GM18873 (cell line): Measurements from ENCODE around the gene TFEC.
"Not testable (repeated sequence)": the region's sequence is repeated elsewhere in the genome, so short reads cannot be mapped to it uniquely, and the experiment has no call there.

Source experiments
- ATAC-seq: cut with Tn5 transposase; IDR thresholded peaks from one replicate; pipeline ENCODE4 v1.9.1; 2021; ENCODE audit warnings: mild to moderate bottlenecking, moderate library complexity, moderate number of reproducible peaks; ENCODE audit not compliant: unreplicated experiment, low FRiP score

TFEC gene, protein sequence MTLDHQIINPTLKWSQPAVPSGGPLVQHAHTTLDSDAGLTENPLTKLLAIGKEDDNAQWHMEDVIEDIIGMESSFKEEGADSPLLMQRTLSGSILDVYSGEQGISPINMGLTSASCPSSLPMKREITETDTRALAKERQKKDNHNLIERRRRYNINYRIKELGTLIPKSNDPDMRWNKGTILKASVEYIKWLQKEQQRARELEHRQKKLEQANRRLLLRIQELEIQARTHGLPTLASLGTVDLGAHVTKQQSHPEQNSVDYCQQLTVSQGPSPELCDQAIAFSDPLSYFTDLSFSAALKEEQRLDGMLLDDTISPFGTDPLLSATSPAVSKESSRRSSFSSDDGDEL

DNA sequence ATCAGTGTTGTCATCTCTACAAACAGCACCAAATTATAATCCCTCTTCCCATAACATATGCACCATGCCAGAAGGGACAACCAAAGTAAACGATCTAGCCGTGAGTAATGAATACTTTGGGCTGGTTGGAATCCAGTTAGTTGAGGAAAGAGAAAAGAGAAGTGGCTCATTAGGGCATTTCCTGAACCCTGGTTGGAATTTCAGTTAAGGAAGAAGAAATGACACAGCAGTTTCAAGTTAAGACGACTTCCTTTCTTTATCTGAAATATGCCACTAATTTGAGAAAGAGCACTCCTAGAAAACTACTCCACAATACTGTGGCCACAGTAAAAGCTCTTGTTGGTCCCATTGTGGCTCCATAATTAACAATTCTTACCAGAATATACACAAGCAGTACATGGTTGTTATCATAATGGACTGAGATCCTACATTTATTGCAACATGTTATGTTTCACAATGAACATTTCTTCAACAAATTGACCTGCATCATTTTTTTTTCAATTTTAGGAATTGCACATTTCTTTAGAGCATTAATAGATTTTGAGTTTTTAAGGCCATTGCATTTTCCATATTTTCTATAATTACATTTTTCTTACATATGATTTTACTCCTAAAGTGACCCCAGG lies at the start of gene TFEC:
Gene TFEC, minus strand, starts transcription at position 113 of the 626 bp plus-strand sequence. CDS start 46,322 bp downstream, outside the sequence.
- ATAC-seq = no peak

DNA sequence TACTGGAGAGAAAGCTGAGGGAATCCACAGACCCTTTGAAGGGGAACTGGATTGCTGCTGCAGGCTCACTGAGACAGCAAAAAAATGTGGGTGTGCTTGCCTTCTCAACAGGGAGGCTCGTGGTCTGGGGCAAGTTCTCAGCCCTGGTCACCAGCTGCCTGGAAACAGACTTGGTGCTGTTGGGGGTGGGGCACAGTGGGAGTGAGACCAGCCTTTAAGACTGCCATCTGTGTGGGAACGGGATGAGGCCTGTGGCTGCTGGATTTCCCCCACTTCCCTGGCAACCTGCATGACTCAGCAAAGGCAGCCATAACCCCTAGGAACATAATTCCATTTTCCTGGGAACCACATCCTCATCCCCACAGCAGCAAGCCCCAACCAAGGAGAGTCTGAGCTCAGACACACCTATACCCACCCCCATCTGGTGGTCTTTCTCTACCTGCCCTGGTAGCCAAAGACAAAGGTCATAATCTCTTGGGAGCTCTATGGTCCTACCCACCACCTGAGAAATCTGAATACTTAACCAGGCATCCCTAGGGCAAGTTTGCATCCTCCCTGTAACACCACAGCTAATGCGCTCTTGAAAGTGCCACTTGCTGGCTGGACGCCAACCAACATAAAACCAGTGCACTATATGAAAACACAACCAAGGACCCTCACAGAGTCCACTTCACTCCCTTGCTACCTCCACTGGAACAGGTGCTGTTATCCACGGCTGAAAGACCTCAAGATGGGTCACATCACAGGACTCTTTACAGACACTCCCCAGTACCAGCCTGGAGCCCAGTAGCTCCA lies 45.0 kb upstream of the TFEC start:
- no peak for ATAC-seq

DNA sequence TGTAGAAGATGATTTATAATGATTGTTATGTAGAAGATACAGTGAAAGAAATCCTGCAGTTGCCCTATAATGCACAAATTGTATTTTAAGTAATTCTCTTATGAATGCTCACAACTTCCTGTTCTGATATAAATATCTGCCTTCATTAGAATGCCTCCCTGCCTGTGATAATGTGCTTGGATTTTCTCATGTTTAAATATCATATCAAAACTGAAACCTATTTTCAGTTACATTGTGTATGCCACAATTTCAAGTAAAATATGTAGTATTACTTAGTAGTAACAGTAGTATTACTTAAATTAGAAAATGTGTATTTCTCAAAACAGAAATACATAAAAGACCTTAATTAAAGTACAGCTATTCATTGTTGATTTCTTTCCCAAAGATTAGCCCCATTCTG lies 41.1 kb upstream of the TFEC start:
- ATAC-seq = no peak

DNA sequence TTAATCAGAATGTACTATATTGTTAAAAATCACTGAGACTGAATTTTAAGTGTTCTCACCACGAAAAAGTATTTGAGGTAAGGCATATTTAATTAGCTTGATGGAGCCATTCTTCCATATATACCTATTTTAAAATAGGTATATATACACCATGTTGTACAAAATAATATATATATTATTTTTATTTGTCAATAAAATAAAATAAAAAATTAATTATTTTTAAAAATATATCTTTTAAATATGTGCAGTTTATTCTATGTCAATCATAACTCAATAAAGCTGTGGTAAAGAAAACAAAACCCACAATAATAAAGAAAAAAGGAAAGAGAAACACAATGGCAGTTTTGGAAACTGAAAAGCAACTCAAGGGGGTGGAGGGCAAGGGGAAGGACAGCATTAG lies 33.6 kb upstream of the TFEC start:
- no peak for ATAC-seq

DNA sequence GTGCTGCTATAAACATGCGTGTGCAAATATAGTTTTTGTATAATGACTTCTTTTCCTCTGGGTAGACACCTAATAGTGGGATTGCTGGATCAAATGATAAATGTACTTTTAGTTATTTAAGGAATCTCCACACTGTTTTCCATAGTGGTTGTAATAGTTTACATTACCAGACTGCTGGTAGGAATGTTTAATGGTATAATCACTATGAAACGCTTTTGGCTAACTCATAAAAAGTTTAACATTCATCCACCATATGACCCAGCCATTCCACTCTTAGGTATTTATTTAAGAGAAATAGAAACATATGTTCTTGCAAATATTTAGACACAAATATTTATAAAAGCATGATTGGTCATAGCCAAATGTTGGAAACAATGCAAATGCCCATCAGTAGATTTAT lies 32.1 kb upstream of the TFEC start:
- ATAC-seq = no peak

DNA sequence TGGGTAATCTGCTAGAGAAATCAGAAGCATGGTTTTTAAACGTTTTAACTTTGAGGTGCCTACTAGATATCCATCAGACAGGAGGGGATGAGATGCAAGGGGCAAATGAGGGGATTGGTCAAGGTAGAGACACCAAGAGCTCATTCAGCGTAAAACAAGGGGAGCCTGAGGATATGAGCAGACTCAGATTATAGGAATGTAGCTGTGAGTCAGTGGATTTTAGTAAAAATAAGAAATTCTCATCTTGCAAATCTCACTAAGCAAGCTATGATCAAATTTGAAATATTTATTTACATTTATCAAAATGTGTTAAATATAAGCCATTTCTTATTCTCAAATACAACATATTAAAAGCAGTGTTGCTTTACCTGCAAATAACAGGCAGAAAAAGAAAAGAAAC lies 21.4 kb upstream of the TFEC start:
- ATAC-seq = no peak

DNA sequence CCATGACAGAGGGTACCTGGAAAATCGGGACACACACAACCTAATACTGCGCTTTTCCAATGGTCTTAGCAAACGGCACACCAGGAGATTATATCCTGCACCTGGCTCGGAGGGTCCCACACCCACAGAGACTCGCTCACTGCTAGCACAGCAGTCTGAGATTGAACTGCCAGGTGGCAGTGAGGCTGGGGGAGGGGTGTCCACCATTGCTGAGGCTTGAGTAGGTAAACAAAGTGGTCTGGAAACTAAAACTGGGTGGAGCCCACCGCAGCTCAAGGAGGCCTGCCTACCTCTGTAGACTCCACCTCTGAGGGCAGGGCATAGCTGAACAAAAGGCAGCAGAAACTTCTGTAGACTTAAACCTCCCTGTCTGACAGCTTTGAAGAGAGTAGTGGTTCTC lies 16.7 kb upstream of the TFEC start:
- ATAC-seq = not testable (repeated sequence)

DNA sequence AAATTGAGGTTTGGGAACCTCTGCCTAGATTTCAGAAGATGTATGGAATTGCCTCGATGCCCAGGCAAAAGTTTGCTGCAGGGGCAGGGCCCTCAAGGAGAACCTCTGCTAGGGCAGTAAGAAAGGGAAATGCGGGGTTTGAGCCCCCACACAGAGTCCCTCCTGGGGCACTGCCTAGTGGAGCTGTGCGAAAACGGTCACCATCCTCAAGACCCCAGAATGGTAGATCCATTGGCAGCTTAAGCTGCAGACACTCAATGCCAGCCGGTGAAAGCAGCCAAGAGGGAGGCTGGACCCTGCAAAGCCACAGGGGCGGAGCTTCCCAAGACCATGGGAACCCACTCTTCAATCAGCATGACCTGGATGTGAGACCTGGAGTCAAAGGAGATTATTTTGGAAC lies 15.0 kb upstream of the TFEC start:
- ATAC-seq = no peak

DNA sequence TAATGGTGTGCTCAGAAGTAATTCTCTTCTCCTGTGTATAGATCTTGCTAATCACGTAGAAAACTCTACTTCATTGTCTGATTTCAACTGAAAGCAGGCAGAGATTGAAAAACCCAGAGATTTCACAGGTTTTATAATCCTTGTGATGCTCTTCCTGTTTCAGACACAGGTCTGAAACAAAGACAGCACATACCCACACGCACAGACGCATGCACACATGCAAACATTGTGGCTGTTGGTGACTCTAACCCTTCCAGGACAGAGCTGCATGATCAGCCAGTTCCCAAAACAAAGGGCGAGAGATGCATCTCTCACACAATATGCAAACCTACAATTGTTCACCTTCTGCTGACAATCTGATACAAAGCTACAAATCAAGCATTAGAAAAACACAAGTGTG lies 11.1 kb upstream of the TFEC start:
- ATAC-seq = peak; percentile 89

DNA sequence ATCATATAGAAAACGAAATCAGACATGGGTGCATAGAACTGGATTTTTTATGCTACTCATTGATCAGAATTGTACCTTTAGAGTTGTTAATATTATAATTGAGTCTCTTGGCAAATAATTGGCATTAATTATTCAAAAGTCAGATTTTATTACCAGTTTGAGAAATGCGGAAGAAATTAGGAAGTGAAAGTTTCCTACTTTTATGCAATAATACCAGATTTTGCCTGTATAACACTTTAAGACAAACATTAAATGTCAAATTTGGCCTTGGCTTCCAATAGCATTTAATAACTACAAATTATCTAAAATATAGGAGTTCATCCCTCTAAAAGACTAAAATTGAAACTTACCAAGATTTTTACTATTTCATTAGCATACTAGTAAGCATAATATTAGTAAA lies 6.8 kb upstream of the TFEC start:
- no peak for ATAC-seq

DNA sequence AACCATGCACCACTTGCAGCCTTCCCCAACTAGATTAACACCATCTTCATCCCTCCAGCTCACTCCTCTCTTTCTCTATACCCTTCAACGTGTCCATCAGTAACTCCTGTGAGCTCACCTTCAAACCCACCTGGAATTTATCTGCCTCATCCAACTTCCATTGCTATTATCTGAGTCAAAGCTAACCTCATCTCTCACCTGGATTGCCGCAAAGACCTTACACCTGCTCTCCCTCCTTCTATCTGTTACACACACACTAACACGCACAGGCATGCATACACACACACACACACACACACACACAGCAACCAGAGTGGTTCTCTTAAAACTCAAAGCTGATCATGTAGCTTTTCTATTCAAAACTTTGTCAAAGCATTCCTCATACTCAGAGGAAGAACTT lies 3.8 kb upstream of the TFEC start:
- ATAC-seq = no peak

DNA sequence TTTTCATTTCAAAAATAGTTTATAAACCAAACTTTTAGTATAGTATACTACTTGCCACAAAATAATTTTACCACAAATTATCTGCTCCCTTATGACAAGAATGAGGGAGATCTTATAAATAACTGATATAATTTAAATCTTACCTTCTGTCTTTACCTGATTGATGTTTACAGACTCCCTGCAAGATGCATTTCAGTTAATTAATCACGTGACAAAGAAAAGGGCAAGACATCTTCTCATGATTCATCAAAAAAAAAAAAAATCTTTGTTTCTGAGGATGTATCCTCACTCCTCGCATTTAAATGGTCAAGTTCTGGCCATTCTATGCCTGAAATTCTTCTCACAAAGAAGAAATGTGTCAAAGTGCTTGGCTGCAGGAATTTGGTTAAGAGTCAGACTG lies 2.3 kb upstream of the TFEC start:
- ATAC-seq = no peak

DNA sequence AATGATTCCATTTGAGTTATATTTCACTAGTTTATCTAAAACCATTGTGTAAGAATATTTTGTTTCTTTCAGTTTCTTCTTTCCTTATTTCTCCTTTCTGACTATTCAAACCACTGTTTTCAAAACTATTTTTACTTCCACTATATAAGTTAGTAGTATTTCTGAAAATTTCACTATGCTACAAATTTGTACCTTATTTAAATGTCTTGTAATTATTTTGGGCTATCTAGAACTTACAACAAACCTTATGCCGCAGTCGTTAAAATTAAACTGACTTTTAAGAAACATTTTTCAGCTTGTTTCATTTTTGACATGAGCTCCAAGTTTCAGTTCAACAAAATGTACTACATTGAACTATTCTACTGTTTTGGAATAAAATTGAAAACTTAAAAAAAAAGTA lies 1.8 kb downstream of the TFEC start:
- ATAC-seq = peak; percentile 63

DNA sequence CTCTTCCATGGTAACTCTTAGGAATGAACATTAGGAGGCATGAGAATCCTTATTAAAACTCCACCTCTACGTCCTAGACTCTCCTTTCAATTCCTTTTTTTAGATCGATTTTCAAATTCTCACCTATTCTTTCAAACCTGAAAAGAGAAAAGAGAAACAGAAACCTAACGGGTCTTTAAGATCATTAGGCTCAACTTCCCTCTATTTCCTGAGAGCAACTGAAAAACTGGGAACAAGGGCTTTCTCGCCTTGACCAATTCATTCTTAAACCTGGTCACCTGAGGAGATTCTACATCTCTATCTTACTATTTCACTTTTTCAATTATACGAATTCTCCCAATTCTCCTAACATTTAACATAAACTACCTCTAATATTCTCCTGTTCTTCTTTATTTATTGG lies 2.8 kb downstream of the TFEC start:
- no peak for ATAC-seq

DNA sequence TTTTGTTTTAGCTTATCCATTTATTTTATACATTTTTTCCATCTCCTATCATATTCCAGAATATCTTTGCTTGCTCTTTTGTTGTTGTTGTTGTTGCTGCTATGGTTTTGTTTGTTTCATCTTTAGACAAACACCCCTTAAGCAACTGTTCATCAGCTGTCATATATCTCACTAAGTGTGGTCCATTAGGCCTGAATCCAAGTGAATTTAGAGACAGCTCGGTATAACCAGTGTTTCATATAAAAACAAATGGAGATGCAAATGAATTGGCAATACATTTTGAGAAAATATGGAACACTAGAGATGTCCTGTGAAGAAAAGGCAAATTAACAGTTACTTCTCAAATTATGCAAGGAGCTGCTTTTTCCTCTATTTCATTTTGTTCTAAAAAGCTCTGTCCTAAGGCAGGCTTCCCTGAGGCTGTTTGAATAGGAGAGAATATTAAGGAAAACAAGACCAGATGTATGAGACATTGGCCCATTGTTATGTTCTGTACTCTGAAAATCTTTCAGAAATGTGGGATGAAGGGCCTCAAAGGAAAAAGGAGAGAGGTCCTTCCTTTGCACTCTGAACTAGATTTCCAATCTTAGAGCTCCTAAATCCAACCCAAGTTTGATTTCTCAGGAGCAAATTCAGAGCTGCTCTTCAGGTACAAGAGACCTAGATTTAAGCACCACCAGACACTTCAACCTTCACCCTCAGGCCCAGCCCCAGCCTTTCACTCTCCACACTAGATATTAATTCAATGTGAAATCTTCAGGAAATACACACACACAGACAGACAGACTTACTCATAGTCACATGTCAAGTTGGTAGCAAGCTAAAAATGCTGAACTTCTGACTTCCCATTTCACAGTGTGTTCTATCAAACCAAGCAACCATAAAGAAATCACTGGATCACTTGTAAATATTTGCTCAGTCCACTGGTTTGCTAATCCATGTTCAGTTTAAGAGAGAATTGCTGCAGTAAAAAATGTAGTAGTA lies 5.4 kb downstream of the TFEC start:
- no peak for ATAC-seq

DNA sequence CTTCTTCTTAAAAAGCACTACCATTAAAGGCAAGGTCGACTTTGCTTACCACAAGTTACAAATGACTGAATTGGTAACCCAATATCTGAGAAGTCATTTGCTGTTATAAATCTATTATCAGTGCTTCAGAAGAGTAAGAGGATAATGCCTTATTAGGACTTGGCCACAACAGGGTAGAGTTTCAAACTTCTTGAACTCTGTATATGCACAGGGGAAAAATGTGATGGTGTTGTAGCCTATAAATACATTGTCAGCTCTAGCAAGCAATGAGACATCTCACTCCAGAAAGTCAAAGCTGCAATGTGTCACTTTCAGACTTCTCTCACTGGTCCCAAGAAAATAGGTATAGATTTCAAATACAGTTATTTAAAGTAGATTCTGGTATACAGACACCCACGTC lies 9.3 kb downstream of the TFEC start:
- no peak for ATAC-seq

DNA sequence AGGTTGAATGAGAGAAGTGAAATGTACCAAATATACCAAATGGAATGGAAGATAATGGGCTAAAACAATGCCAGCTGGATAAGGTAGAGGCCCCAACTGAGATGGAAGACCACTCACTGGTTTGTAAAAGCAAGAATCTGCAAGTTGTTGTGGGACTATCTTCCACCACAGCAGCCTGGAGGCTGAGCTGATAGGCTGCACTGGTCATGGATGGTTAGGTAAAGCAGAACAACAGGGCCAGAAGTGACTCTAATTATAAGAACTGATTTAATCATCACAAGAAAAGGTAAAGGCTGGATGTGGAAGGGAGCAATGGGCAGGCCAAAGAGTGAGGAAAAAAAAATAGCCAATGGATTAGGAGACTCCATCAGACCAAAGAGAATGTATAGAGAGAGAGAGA lies 11.8 kb downstream of the TFEC start:
- no peak for ATAC-seq

DNA sequence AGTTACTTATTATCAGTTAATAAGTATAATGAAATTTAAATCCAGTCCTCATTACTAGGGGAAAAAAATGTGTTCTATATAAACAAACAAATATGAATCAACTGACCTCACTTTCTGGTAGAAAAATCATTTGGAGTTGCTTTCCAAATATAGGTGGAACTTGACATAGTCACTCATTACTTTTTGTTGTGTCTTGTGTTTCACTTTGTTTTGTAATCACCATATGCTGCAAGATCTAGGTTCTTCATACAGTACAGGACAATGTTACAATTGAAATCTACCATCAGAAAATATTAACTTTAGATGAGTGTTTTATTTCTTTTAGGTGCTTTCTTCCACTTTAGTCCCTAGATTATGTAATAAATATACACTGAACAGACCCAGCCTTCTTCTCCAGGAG lies 16.9 kb downstream of the TFEC start:
- no peak for ATAC-seq

DNA sequence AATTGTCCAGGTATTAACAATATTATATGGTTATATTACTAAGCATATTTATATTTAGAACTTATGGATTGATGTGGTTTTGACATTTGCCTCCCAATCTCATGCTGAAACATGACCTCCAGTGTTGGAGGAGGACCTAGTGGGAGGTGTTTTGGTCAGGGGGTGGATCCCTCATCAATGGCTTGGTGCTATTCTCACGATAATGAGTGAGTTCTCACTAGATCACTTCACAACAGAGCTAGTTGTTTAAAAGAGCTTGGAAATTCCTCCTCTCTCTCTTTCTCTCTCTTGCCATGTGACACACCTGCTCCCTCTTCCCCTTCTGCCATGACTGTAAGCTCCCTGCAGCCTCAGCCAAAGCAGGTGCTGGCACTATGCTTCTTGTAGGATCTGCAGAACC lies 19.0 kb downstream of the TFEC start:
- no peak for ATAC-seq

DNA sequence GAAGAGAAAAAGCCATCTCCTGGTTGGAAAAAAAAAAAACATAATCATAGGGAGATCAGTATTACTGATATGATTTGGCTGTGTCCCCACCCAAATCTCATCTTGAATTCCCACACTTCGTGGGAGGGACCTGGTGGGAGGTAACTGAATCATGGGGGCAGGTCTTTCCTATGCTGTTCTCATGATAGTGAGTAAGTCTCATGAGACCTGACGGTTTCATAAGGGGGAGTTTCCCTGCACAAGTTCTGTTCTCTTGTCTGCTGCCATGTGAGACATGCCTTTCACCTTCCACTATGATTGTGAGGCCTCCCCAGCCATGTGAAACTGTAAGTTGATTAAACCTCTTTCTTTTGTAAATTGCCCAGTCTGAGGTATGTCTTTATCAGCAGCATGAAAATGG lies 25.8 kb downstream of the TFEC start:
- ATAC-seq = not testable (repeated sequence)
